ENCODE results near the gene SPAG8. TPM values are rescaled to one million over a fixed set of nuclear protein-coding genes. Genes with fewer than 3 reads are reported as not detected.

The SPAG8 gene
- total RNA-seq, 4 donors from 2014 or later = 0.81 to 2.1 (median 1.4) TPM

DNA sequence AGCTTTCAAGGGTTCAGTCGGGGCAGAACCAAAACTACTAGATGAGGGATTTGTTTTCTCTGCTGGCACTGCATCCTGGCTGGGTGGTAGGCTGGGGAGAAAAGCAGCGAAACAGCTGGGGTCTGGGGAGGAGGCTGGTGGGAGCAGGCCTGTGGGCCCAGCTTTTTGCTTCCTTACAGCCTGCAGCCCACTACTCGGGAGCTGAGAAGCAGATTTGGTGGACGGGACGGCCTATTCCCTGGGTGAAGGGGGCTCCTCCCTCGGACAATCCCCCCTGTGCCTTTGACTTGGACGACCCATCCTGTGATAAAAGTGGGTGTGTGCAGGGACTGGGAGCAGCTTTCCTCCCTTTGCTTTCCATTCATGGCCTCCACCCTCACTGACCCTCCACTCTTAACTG, 11.5 kb downstream of the SPAG8 start:
- WGBS, 2 donors (ENCODE audit: low coverage in 1 of 2) = 59 to 90% methylated on average over 2 to 5 of the region's 7 CpGs
- H3K9me3 ChIP-seq = no peaks in the 10 kb centered on the region
- no peak for ATAC-seq

GRCh38 chr9:35798658-35799374, 13.2 kb downstream of the SPAG8 start:
- 79 to 80% methylated on average over 1 to 3 of the region's 4 CpGs for WGBS, 2 donors (ENCODE audit: low coverage in 1 of 2)
- TF ChIP-seq, protein P1, sequence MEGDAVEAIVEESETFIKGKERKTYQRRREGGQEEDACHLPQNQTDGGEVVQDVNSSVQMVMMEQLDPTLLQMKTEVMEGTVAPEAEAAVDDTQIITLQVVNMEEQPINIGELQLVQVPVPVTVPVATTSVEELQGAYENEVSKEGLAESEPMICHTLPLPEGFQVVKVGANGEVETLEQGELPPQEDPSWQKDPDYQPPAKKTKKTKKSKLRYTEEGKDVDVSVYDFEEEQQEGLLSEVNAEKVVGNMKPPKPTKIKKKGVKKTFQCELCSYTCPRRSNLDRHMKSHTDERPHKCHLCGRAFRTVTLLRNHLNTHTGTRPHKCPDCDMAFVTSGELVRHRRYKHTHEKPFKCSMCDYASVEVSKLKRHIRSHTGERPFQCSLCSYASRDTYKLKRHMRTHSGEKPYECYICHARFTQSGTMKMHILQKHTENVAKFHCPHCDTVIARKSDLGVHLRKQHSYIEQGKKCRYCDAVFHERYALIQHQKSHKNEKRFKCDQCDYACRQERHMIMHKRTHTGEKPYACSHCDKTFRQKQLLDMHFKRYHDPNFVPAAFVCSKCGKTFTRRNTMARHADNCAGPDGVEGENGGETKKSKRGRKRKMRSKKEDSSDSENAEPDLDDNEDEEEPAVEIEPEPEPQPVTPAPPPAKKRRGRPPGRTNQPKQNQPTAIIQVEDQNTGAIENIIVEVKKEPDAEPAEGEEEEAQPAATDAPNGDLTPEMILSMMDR (IDR thresholded peaks at IDR 0.05) = no peak
- TF ChIP-seq POLR2A (IDR thresholded peaks at IDR 0.05) (no peak), POLR2AphosphoS5 (IDR thresholded peaks at IDR 0.05) (no peak), EP300 (IDR thresholded peaks at IDR 0.05) (no peak)
- Histone ChIP-seq H3K4me1 (peaks cover 0 to 28% (median 9%) of the 10 kb centered on the region in 3 donors), H3K4me3 (no peak overlapping the region), H3K9me3 (no peaks in the 10 kb centered on the region), H3K27ac (no peak overlapping the region), H3K27me3 (no peaks in the 10 kb centered on the region), H3K36me3 (peaks cover 0 to 49% of the 10 kb centered on the region in 2 donors)
- ATAC-seq = no peak

More for the DNA sequence above, 11.5 kb downstream of the SPAG8 start:
- H3K36me3 ChIP-seq = peaks cover 0 to 65% of the 10 kb centered on the region in 2 donors
- no peaks in the 10 kb centered on the region for H3K27me3 ChIP-seq
- TF ChIP-seq POLR2AphosphoS5 (IDR thresholded peaks at IDR 0.05) (no peak), EP300 (IDR thresholded peaks at IDR 0.05) (no peak), POLR2A (IDR thresholded peaks at IDR 0.05) (no peak)
- TF ChIP-seq, protein P1 (IDR thresholded peaks at IDR 0.05) = no peak
- H3K27ac ChIP-seq = no peak overlapping the region
- no peak overlapping the region for H3K4me3 ChIP-seq
- peaks cover 0 to 11% (median 3%) of the 10 kb centered on the region in 3 donors for H3K4me1 ChIP-seq

DNA sequence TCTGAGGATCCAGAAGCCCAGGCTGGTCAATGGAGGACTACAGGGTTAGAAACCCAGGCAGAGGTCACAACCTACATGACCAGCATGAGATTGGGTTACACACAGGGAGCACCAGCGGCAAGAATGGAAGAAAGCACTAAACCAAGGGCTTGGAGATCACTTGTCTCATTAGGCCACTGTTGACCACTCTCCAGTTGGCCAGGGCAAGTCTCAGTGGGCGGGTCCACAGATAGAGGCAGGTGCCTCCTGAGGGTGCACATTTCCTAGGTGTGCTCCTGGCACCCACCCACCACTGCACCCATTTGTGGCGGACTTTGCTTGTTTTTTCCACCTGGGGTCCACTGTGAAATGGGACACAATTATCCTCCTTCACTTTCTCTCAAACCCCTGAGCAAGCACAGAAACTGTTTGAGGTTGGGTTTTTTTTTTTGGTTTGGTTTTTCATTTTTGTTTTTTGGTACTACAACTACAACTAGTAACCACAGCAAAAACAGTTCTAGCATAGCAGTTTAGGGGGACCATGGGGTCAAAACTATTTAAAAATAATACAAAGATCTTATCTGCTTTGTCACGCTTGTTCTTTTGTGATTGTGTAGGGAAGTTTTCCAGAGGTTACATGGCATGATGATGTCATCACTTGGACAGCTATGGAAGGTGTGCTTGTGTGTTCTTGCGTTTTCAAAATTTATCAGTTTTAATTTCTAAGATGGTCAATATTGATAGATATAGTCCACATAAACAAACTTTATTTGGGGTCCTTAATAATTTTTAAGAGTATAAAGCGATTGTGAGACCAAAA, 14.6 kb downstream of the SPAG8 start:
- H3K4me1 ChIP-seq = peaks cover 0 to 41% (median 22%) of the 10 kb centered on the region in 3 donors
- no peak overlapping the region for H3K4me3 ChIP-seq
- TF ChIP-seq POLR2A (IDR thresholded peaks at IDR 0.05) (no peak), EP300 (IDR thresholded peaks at IDR 0.05) (no peak), POLR2AphosphoS5 (IDR thresholded peaks at IDR 0.05) (no peak)
- TF ChIP-seq, protein P1 (IDR thresholded peaks at IDR 0.05) = no peak
- no peaks in the 10 kb centered on the region for H3K9me3 ChIP-seq
- WGBS, 2 donors (ENCODE audit: low coverage in 1 of 2) = 82 to 84% methylated on average over 4 to 6 of the region's 6 CpGs
- H3K27ac ChIP-seq = no peak overlapping the region
- peaks cover 0 to 38% of the 10 kb centered on the region in 2 donors for H3K36me3 ChIP-seq
- H3K27me3 ChIP-seq = no peaks in the 10 kb centered on the region
- no peak for ATAC-seq

DNA sequence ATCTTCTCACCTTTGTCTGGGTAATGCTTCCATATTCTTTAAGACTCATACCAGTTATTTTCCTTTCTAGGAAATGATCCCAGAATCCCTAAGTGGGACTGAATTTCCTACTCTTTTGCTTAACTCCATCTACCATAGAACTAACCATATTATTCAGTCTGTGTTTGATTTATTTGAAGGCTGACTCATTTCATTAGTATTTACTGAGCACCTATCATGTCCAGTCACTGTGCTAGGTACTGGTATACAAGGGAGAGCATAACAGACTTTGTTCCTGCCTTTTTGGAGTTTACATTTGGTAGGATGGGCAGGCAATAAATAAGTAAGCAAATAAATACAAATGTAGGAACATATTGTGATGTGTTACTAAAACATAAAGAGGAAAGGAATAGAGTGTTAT, 16.4 kb downstream of the SPAG8 start:
- ATAC-seq = no peak
- Histone ChIP-seq H3K9me3 (no peaks in the 10 kb centered on the region), H3K27ac (no peak overlapping the region), H3K4me3 (no peak overlapping the region), H3K4me1 (peaks cover 3 to 56% (median 31%) of the 10 kb centered on the region in 3 donors), H3K36me3 (peaks cover 0 to 20% of the 10 kb centered on the region in 2 donors), H3K27me3 (no peaks in the 10 kb centered on the region)
- TF ChIP-seq EP300 (IDR thresholded peaks at IDR 0.05) (no peak), POLR2AphosphoS5 (IDR thresholded peaks at IDR 0.05) (no peak), POLR2A (IDR thresholded peaks at IDR 0.05) (no peak)
- TF ChIP-seq, protein P1 (IDR thresholded peaks at IDR 0.05) = no peak
